NCI-H524 (cell line): ENCODE data around the gene OR2H2.

Experiments used
- DNase-seq, 2 experiments: peaks; one replicate each; lab custom pipeline; 2025; lab: John Stamatoyannopoulos, UW

OR2H2 gene

GRCh38 chr6:29629571-29629970 lies 44.6 kb downstream of the OR2H2 start:
- DNase-seq, result no peak

GRCh38 chr6:29630315-29630714 lies 45.4 kb downstream of the OR2H2 start:
- DNase-seq, result no peak

- no peak for DNase-seq
Observed at GRCh38 chr6:29631209-29631810, 46.4 kb downstream of the OR2H2 start.

- peak; percentile 32 to 69 for DNase-seq
Observed at GRCh38 chr6:29631860-29632731, 47.2 kb downstream of the OR2H2 start.

GRCh38 chr6:29632789-29633533 lies 48.0 kb downstream of the OR2H2 start, which contains the start of gene GABBR1:
Gene GABBR1 (minus strand): TSS chr6:29633183. CDS start chr6:29632385, 798 bp downstream.
- DNase-seq, result peak; percentile 81 to 82

GRCh38 chr6:29633534-29633905 lies 48.6 kb downstream of the OR2H2 start:
- DNase-seq, result peak in 1 of 2 experiments; percentile 68

- no peak for DNase-seq
Observed at GRCh38 chr6:29637247-29637646, 52.3 kb downstream of the OR2H2 start.
